Chondrocyte (in vitro differentiated cells): Measurements from ENCODE around the gene GPC6. TPM values are rescaled to one million over a fixed set of nuclear protein-coding genes. Genes with fewer than 3 reads are reported as not detected.

Experiments used
- DNase-seq: peaks from one replicate; pipeline ENCODE4 v3.0.0; 2021; ENCODE audit warnings: mixed read lengths, low spot score
- H3K27ac Mint-ChIP-seq: one replicate; pipeline ENCODE4 v1.8.0; 2021; ENCODE audit warnings: mild to moderate bottlenecking, moderate library complexity, mixed read lengths; ENCODE audit not compliant: unreplicated experiment
- H3K27me3 Mint-ChIP-seq: 2 replicates; pipeline ENCODE4 v1.8.0; 2021; ENCODE audit warnings: low read depth, mixed read lengths
- H3K36me3 Mint-ChIP-seq: 2 replicates; pipeline ENCODE4 v1.8.0; 2021; ENCODE audit warnings: low read depth, mixed read lengths
- H3K4me1 Mint-ChIP-seq: 2 replicates; pipeline ENCODE4 v1.8.0; 2021; ENCODE audit warnings: low read depth, mild to moderate bottlenecking, mixed read lengths
- H3K4me3 Mint-ChIP-seq: one replicate; pipeline ENCODE4 v1.8.0; 2021; ENCODE audit warnings: mild to moderate bottlenecking, moderate library complexity, mixed read lengths; ENCODE audit not compliant: unreplicated experiment
- H3K9me3 Mint-ChIP-seq: 2 replicates; pipeline ENCODE4 v1.8.0; 2021; ENCODE audit warnings: low read depth, mixed read lengths
- CTCF ChIP-seq: fragments of 200-600 bp; sonication (generic); IDR thresholded peaks from 2 replicates; pipeline ENCODE4 v1.5.0; 2021; ENCODE audit warnings: antibody characterized with exemption, mild to moderate bottlenecking, moderate library complexity
- total RNA-seq: library from RNA; stranded (reverse); gene quantifications from 3 replicates; pipeline ENCODE4 v1.2.1, GENCODE V29; 2021

Gene GPC6
- total RNA-seq, 1 donor from 2014 or later: 76.1 TPM

DNA sequence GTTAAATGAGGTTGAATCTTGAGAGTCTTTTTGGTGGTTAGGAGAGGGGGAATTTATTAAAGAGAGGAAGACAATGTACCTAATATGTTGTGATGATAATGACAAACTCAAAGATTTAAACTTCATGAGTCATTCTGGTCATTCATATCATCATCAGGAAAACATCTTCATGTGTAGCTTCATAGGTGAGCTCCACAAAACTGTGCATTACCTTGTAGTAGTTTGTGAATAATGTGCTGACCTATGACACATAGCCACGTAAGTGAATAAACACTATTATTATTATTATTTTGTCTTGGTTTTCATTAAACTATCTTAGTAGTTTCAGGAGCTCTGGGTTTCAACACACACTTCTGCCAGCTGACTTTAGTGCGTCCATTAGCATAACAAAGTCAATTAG, 997 bp upstream of the GPC6 start:
- no peak for TF ChIP-seq CTCF
- no peak for DNase-seq
- no peaks in the 10 kb centered on the region for H3K36me3 Mint-ChIP-seq
- H3K27me3 Mint-ChIP-seq: no peaks in the 10 kb centered on the region
- H3K9me3 Mint-ChIP-seq: peaks cover 4% of the 10 kb centered on the region
- peak overlapping the region; percentile 89 for H3K4me3 Mint-ChIP-seq
- H3K4me1 Mint-ChIP-seq: peaks cover 40% of the 10 kb centered on the region
- H3K27ac Mint-ChIP-seq: no peak overlapping the region

DNA sequence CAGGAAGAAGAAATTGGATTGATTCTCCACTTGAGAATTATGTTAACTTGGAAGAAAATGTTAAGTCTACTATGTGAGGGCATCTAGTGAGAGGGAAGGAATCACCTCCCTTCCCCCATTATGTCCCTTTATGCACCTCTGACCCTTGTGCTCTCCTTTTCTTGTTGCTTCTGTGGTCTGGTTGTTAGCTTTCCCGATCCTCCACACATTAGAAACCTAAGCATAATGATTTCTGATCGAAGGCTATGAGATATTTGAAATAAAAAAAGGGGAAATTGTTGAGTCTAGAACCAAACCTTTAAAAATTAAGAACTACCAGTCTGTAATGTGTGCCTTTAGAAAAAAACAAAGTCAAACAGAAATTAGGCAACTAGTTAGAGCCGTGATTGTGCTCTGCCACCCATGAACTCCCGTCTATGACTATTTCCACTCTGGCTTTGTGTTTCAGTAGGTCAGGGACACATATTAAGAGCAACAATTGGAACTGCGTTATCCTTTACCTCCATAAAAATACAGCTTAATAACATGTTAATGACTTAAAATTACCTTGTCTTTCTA, 463 bp upstream of the GPC6 start:
- H3K9me3 Mint-ChIP-seq: peaks cover 4% of the 10 kb centered on the region
- peak overlapping the region; percentile 89 for H3K4me3 Mint-ChIP-seq
- no peaks in the 10 kb centered on the region for H3K36me3 Mint-ChIP-seq
- H3K27me3 Mint-ChIP-seq: no peaks in the 10 kb centered on the region
- no peak for DNase-seq
- H3K4me1 Mint-ChIP-seq: peaks cover 44% of the 10 kb centered on the region
- peak overlapping the region; percentile 96 for H3K27ac Mint-ChIP-seq
- no peak for TF ChIP-seq CTCF

DNA sequence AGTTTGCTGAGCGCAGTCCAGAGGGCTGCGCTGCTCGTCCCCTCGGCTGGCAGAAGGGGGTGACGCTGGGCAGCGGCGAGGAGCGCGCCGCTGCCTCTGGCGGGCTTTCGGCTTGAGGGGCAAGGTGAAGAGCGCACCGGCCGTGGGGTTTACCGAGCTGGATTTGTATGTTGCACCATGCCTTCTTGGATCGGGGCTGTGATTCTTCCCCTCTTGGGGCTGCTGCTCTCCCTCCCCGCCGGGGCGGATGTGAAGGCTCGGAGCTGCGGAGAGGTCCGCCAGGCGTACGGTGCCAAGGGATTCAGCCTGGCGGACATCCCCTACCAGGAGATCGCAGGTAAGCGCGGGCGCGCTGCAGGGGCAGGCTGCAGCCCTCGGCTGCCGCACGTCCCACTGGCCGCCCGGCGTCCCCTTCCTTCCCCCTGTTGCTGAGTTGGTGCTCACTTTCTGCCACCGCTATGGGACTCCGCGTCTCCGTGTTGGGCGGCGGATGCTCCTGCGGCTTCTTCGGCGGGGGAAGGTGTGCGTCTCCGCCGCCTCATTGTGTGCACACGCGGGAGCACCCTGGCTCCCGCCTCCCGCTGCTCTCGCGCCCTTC, 772 bp downstream of the GPC6 start:
- H3K4me3 Mint-ChIP-seq: peak overlapping the region; percentile 89
- peaks cover 4% of the 10 kb centered on the region for H3K9me3 Mint-ChIP-seq
- no peaks in the 10 kb centered on the region for H3K27me3 Mint-ChIP-seq
- H3K36me3 Mint-ChIP-seq: no peaks in the 10 kb centered on the region
- no peak for TF ChIP-seq CTCF
- peak overlapping the region; percentile 96 for H3K27ac Mint-ChIP-seq
- H3K4me1 Mint-ChIP-seq: peaks cover 56% of the 10 kb centered on the region
- DNase-seq: no peak

DNA sequence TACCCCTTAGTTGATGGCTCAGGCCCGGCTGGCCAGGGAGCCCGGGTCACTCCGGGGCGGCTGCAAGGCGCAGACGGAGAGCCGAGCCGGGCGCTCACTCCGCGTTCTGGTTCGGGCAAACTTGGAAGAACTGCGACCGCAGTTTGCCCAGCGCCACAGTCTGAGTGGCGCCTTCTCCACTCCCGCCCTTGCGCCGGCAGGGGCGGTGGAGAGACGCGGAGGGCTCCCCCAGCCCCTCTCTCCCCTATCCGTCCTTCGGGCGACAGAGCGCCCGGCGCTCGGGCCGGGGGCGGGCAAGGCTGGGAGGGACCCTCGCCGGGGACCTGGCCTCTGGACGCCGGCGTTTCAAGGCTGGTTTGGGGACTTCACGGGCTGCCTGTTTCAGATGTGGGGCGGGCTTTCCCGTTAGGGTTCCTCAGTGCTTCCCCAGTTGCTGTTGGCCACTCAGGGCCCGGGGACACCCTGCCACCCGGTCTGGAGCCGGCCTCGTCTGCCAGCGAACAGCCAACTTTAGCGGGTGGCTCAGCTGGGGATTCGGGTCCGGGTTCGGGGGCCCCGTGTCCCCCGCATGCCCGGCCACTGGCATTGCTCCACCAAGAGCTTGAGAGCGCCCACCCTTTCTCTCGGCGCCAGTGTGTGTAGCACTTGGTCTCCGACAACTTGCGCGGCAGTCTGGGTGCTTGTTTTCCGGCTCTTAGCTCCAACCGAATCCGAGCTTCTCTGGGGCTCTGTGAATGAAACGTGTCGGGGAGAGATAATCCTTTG, 1.5 kb downstream of the GPC6 start:
- TF ChIP-seq CTCF: peak; percentile 81
- no peak for DNase-seq
- no peaks in the 10 kb centered on the region for H3K27me3 Mint-ChIP-seq
- peaks cover 4% of the 10 kb centered on the region for H3K9me3 Mint-ChIP-seq
- H3K4me3 Mint-ChIP-seq: peak overlapping the region; percentile 89
- peak overlapping the region; percentile 95 for H3K27ac Mint-ChIP-seq
- peaks cover 56% of the 10 kb centered on the region for H3K4me1 Mint-ChIP-seq
- H3K36me3 Mint-ChIP-seq: no peaks in the 10 kb centered on the region

DNA sequence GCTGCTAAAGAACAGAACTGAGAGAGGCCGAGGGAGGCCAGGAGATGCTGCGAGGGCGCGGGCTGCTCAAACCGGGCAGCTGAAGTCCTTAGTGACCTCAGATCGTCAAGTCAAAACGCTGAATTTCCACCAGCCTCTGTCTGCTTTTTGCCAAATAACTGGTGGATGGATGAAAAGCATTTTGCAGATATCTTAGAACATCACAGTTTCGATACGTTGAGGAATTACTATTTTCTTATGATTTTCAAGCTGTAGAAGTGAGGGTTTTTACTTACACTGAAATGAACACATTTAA, 2.0 kb downstream of the GPC6 start:
- no peaks in the 10 kb centered on the region for H3K27me3 Mint-ChIP-seq
- H3K4me3 Mint-ChIP-seq: peak overlapping the region; percentile 89
- no peak for TF ChIP-seq CTCF
- no peak for DNase-seq
- peaks cover 4% of the 10 kb centered on the region for H3K9me3 Mint-ChIP-seq
- H3K4me1 Mint-ChIP-seq: peaks cover 56% of the 10 kb centered on the region
- H3K27ac Mint-ChIP-seq: peak overlapping the region; percentile 95
- H3K36me3 Mint-ChIP-seq: no peaks in the 10 kb centered on the region
